Measurements from ENCODE around the gene BTBD19. TPM values are rescaled to one million over a fixed set of nuclear protein-coding genes. Genes with fewer than 3 reads are reported as not detected.
A peak's percentile ranks its signal among the peaks of the same experiment; 100 is the strongest.

BTBD19 gene
- total RNA-seq, 1 donor from 2014 or later, result 10.4 TPM

DNA sequence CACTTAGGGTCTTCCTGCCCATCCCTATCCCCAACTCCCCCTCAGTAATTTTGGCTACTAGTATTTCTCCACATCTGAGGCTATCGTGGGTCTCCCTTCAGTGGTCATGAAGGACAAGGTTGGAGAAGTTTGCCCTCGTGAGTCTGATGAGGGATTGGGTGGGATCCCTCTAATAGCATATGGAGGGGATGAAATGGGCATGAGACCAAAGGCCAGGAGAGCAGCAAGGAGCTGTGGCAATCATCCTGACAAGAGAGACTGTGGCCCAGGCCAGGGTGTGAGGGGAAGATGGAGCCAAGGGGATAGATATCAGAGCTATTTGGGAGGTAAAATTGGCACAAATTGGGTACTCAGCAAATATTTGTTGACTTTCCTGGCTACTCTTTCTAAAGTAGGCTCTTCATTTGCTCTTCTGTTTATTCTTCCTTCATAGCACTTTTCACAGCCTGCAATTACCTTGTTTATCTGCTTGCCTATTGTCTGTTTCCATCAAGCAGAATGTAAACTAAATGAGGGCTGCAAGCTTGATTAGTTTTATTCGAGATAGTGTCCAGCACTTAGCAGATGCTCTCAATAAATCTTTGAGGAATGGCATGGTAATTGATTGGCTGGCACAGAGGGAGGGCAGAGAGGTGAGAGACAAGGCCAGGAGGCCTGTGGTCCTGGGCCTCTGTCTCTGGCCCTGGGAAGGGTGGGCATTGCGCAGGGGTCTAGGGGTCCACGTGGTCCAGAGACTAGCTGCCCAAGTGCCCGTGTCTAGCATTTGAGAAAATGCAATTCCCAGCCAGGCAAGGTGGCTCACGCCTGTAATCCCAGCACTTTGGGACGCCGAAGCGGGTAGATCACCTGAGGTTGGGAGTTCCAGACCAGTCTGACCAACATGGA lies 9.6 kb upstream of the BTBD19 start:
- peaks cover 10% of the 10 kb centered on the region for H3K27me3 Mint-ChIP-seq (ENCODE audit: unreplicated experiment)
- peaks cover 20% of the 10 kb centered on the region for H3K4me1 Mint-ChIP-seq (ENCODE audit: unreplicated experiment)
- H3K4me3 Mint-ChIP-seq (ENCODE audit: unreplicated experiment), result no peak overlapping the region
- H3K9me3 Mint-ChIP-seq (ENCODE audit: unreplicated experiment), result no peaks in the 10 kb centered on the region
- TF ChIP-seq, protein P1, sequence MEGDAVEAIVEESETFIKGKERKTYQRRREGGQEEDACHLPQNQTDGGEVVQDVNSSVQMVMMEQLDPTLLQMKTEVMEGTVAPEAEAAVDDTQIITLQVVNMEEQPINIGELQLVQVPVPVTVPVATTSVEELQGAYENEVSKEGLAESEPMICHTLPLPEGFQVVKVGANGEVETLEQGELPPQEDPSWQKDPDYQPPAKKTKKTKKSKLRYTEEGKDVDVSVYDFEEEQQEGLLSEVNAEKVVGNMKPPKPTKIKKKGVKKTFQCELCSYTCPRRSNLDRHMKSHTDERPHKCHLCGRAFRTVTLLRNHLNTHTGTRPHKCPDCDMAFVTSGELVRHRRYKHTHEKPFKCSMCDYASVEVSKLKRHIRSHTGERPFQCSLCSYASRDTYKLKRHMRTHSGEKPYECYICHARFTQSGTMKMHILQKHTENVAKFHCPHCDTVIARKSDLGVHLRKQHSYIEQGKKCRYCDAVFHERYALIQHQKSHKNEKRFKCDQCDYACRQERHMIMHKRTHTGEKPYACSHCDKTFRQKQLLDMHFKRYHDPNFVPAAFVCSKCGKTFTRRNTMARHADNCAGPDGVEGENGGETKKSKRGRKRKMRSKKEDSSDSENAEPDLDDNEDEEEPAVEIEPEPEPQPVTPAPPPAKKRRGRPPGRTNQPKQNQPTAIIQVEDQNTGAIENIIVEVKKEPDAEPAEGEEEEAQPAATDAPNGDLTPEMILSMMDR (IDR thresholded peaks at IDR 0.05; ENCODE audit: unreplicated experiment), result no peak
- DNase-seq (ENCODE audit: low spot score), result no peak
- H3K27ac Mint-ChIP-seq (ENCODE audit: unreplicated experiment), result no peak overlapping the region
- H3K36me3 Mint-ChIP-seq (ENCODE audit: low read depth, unreplicated experiment), result peaks cover 11% of the 10 kb centered on the region

DNA sequence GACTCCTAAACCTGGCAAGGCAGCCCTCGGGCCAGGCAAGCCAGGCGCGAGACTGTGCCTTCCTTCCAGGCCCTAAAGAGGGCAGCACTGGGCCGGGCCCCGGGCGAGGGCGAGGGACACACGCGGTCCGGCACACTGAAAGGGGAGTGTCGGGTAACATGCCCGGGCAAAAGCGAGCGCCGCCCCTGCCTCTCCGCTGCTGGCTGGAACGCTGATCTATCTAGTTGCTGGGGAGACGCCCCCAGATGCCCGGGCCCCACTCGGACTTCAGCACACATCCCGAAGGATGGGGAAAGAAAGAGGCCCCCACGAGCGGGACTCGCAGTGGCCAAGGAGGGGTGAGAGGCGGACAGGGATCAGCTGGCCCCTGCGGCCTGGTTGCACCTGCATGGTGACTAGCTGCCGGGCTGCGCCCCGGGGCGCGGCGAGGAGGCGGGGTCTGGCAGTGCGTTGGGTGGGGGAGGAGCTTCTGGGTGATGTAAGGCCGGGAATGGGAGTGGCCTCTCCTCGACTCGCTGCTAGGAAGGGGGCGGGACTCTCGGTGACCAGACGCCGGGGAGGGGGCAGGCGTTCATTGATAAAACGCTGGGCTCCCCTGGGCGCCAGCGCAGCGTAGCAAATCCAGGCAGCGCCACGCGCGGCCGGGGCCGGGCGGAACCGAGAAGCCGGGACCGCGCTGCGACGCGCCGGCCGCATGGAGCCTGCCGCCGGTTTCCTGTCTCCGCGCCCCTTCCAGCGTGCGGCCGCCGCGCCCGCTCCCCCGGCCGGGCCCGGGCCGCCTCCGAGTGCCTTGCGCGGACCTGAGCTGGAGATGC lies 8.3 kb upstream of the BTBD19 start, which contains the start of gene PLK3:
TSS of gene PLK3 (plus strand) at position 608 of the 815 bp plus-strand sequence. CDS start at position 695, 87 bp downstream.
- Mint-ChIP-seq H3K9me3 (ENCODE audit: unreplicated experiment) (no peaks in the 10 kb centered on the region), H3K27ac (ENCODE audit: unreplicated experiment) (peak within 1 kb of the TSS; percentile 95), H3K27me3 (ENCODE audit: unreplicated experiment) (peaks cover 10% of the 10 kb centered on the region), H3K4me3 (ENCODE audit: unreplicated experiment) (peak within 1 kb of the TSS; percentile 92), H3K36me3 (ENCODE audit: low read depth, unreplicated experiment) (peaks cover 11% of the 10 kb centered on the region), H3K4me1 (ENCODE audit: unreplicated experiment) (peaks cover 20% of the 10 kb centered on the region)
- DNase-seq (ENCODE audit: low spot score), result peak; percentile 96
- TF ChIP-seq, protein P1 (IDR thresholded peaks at IDR 0.05; ENCODE audit: unreplicated experiment), result peak; percentile 75

DNA sequence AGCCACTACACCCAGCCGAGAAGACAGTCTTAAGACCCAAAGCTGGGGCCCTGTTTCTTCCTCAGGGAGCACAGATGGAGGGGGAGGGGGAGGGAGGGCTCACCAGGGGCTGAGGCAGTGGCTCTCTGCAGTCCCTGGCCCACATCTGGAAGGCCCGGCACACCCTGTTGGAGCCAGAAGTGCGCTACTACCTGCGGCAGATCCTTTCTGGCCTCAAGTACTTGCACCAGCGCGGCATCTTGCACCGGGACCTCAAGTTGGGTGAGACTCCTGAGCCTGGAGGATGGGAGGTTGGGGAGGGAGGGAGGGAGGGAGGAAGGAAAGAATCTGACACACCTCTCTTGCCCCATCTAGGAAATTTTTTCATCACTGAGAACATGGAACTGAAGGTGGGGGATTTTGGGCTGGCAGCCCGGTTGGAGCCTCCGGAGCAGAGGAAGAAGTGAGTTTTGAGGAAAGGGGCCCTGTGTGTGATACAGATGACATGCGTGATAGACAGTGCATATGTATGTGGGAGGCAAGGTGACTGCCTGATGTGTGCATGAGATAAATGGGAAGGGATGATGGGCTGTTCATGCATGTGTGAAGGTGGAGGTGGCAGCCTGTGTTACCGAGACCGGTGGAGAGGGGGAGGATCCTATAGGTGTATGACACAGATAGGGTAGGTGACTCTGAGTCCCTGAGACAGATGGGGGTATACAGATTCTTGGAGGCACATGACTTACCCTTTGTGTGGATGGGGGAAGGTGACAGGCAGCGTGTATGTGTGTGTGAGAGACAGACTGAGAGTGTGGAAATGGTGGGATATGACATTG lies 6.6 kb upstream of the BTBD19 start:
- TF ChIP-seq, protein P1 (IDR thresholded peaks at IDR 0.05; ENCODE audit: unreplicated experiment), result no peak
- DNase-seq (ENCODE audit: low spot score), result no peak
- H3K4me1 Mint-ChIP-seq (ENCODE audit: unreplicated experiment), result peaks cover 24% of the 10 kb centered on the region
- peak overlapping the region; percentile 45 for H3K27ac Mint-ChIP-seq (ENCODE audit: unreplicated experiment)
- H3K27me3 Mint-ChIP-seq (ENCODE audit: unreplicated experiment), result peaks cover 12% of the 10 kb centered on the region
- H3K9me3 Mint-ChIP-seq (ENCODE audit: unreplicated experiment), result no peaks in the 10 kb centered on the region
- H3K36me3 Mint-ChIP-seq (ENCODE audit: low read depth, unreplicated experiment), result peaks cover 15% of the 10 kb centered on the region
- peak overlapping the region; percentile 65 for H3K4me3 Mint-ChIP-seq (ENCODE audit: unreplicated experiment)

DNA sequence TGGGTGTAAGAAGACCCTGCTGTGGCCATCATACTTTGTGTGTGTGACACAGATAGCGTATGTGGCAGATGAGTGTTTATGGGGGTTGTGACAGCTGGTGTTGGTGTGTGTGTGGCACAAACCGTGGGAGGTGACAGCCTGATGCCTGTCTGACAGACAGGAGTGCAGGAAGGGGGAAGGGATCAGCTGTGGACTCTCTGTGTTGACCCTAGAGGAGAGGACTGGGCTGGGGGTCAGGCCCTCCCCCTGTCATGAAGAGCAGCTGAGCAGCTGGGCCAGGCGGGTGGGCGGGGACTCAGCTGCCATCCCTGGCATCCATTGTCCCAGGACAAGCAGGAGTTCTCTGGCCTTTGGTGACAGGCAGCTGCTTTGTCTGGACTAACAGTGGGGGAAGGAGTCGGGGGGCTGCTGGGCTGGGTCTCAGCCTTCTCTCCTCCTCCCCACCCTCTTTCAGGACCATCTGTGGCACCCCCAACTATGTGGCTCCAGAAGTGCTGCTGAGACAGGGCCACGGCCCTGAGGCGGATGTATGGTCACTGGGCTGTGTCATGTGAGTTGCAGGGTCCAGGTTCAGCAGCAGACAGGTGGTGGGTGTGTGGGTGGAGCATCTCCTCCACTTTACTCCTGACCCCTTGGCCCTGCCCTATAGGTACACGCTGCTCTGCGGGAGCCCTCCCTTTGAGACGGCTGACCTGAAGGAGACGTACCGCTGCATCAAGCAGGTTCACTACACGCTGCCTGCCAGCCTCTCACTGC lies 5.8 kb upstream of the BTBD19 start:
- no peak for DNase-seq (ENCODE audit: low spot score)
- TF ChIP-seq, protein P1 (IDR thresholded peaks at IDR 0.05; ENCODE audit: unreplicated experiment), result no peak
- Mint-ChIP-seq H3K9me3 (ENCODE audit: unreplicated experiment) (no peaks in the 10 kb centered on the region), H3K4me3 (ENCODE audit: unreplicated experiment) (peak overlapping the region; percentile 65), H3K27ac (ENCODE audit: unreplicated experiment) (peak overlapping the region; percentile 45), H3K36me3 (ENCODE audit: low read depth, unreplicated experiment) (peaks cover 23% of the 10 kb centered on the region), H3K4me1 (ENCODE audit: unreplicated experiment) (peaks cover 32% of the 10 kb centered on the region), H3K27me3 (ENCODE audit: unreplicated experiment) (peaks cover 19% of the 10 kb centered on the region)

Measured in endothelial cell (in vitro differentiated cells).